Esophagus mucosa (tissue), 1 donor: ENCODE measurements around the gene TNFRSF8. TPM values are rescaled to one million over a fixed set of nuclear protein-coding genes. Genes with fewer than 3 reads are reported as not detected.
A peak's percentile ranks its signal among the peaks of the same experiment; 100 is the strongest.

ENCODE experiments used
- ATAC-seq: fragments of 200-7000 bp; cut with Tn5 transposase; one replicate; pipeline ENCODE4 v1.9.1; 2020
- total RNA-seq: library from RNA; stranded (reverse); gene quantifications from one replicate; pipeline ENCODE4 v1.2.4, GENCODE V29; 2023
- donor health status: DM: yes; HTN: yes; CAD: no.

Gene TNFRSF8
- total RNA-seq, 1 donor from 2014 or later = 0.12 TPM

GRCh38 chr1:12177156-12177998, 114.3 kb downstream of the TNFRSF8 start:
- ATAC-seq = no peak

GRCh38 chr1:12177999-12178441, 114.9 kb downstream of the TNFRSF8 start:
- peak; percentile 36 for ATAC-seq

DNA sequence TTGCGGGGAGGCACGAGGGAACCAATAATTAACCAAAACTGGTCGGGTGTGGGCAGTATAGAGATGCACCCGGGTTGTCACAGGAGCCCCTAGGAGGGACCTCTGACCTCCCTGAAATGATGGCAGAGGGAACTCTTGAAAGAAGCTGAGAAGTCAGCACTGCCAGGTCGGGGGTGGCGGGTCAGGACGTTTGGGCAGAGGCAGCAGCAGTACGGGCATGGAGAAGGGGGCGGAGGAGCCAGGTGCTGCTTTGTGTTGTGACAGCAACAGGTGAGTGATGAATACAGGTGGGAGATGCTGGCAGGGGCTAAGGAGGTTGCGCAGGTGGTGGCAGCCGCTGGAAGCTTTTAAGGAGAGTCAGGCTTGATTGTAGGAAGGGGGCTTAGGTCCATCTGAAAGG, 115.4 kb downstream of the TNFRSF8 start:
- no peak for ATAC-seq

DNA sequence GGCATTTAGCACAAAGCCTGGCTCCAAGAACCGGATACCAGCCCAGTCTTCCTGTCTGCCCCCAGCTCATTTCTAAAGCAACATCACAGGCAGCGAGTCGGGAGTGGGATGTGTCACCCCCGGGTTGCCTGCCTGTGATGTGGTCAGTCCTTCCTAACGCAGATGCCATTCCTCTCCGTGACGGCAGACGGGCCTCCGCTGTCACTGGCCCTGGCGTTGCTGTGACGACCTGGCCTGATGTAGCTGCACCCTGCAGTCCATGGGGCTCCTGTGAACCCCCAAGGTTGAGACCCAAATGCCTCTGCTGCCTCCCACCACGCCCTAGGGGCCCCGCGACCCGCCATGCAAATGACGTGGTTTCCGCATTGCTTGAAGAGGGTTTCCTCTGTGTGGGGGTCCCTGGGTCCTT, 116.0 kb downstream of the TNFRSF8 start:
- ATAC-seq = peak; percentile 39

DNA sequence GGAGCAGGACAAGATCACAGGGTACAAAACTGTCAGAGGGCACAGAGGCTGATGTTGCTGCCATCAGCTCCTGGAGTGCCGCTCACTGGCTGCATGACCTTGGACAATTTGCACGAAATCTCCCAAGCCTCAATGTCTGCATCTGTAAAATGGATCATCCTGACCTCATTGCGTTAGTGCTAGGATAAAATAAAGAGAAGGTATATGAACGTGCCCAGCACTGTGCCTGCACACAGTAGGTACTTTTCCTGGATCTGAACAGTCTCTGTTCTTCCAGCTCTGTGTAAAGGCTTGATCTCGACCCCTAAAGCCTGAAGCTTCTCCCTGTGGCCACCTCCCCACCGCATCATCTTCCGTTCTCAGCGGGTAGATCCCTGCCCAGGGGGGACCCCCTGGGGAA, 116.6 kb downstream of the TNFRSF8 start:
- no peak for ATAC-seq

DNA sequence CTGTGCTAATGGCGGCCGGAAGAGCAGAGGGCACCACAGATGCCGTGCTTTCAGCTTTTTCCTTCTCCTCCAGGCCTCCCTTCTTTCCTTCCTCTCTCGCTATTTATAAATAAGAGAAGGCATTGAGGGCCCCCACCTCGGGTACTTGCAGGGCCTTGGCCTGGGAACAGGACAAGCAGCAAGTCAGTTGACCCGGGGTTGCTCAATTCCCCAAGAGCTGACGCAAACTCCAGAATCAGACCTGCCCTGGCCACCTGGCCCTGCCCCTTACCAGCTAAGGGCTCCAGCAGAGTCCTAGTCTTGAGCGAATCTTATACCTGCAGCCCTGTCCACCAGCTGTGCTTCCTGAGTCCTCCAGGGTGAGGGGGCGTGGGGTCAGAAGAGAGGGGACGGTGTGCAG, 117.2 kb downstream of the TNFRSF8 start:
- no peak for ATAC-seq

DNA sequence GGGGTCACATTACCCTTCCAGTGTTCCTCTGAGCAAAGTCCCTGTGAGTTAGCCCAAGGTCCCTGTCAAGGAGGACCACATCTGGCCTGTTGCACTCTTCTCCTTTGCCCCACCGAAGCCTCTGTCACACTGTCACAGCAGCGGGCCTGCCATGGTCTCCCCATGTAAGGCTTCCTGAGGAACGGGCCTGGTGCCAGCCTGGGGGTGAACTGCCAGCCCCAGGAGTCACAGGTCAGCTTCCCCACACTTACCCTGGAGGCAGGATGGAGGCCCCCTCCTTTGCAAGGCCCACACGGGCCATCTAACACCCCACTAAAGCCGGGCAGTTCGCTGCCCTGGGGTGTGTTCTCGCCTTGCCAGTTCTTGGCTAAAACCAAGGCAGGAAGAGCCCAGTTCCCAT, 117.8 kb downstream of the TNFRSF8 start:
- ATAC-seq = no peak

GRCh38 chr1:12181568-12181967, 118.5 kb downstream of the TNFRSF8 start:
- ATAC-seq = no peak

- ATAC-seq = no peak
Observed at GRCh38 chr1:12182410-12182984, 119.4 kb downstream of the TNFRSF8 start.

GRCh38 chr1:12183095-12183794, 120.1 kb downstream of the TNFRSF8 start:
- no peak for ATAC-seq

DNA sequence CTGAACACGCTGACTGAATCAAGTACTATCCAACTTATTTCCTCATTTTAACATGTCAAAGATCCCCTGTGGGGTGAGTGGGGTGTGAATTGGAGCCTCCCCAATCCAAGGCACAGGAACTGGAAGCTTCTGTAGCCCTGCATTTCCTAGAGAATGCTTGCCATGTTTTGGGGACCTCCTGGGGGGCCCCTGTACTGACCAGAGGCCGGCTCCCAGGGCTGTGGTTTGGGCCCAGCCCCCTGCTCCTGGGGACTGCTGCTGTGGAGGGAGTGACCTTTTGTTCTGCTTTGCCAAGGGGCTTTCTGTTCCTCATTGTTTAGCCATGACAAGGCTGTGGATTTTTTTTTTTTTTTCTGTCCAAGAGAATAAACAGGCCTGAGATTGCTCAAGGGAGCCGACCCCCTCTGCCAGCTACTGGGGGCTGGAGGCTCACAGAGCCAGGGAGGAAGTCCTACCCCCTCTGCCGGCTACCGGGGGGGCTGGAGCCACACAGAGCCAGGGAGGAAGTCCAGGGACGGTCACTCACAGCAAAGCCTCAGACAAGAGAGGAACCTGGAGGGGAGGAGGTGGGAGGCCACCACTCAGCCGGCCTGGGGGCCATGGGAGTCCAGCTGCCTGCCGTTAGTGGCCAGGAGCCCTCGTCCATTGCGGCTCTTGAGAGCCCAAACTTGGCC, 121.0 kb downstream of the TNFRSF8 start:
- peak; percentile 57 for ATAC-seq

DNA sequence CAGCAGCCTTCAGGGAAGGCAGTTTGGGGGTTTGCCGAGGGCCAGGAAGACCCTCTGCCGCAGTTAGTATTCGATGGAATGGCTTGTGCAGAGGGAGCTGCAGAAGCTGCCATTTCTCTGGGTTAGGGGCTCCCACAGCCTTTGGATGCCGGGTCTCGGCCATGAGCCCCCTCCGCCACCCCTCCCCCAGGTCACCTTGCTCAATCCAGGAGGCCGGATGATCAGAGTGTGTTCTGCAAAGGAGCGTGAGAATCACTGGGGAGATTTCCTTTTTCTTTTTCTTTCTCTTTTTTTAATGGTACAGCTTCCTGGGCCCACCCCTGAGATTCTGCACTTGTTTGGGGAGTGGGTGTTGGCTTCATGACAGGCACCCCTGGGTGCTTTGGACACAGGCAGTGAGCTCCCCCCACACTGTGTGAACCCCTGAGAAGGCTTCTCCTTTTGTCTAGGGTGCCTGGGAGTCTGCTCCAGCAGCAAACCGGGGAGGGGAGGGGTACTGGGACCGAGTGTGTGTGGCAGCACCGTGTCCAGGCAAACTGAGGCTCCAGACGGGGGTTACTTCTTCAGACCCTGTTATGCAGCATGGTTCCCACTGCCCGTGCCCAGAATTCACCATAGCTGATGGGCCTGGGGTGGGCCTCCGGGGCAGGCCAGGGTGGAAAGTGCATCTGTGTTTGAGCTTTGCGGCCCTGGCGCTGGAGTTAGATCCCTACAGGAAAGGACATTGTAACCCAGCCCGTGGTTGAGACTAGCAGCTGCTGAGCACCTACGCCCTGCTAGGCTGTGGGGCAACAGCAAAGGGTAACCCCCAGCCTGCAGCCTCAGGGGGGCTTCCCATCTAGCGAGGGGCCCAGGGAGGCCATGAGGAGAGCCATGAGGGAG, 122.2 kb downstream of the TNFRSF8 start:
- no peak for ATAC-seq

DNA sequence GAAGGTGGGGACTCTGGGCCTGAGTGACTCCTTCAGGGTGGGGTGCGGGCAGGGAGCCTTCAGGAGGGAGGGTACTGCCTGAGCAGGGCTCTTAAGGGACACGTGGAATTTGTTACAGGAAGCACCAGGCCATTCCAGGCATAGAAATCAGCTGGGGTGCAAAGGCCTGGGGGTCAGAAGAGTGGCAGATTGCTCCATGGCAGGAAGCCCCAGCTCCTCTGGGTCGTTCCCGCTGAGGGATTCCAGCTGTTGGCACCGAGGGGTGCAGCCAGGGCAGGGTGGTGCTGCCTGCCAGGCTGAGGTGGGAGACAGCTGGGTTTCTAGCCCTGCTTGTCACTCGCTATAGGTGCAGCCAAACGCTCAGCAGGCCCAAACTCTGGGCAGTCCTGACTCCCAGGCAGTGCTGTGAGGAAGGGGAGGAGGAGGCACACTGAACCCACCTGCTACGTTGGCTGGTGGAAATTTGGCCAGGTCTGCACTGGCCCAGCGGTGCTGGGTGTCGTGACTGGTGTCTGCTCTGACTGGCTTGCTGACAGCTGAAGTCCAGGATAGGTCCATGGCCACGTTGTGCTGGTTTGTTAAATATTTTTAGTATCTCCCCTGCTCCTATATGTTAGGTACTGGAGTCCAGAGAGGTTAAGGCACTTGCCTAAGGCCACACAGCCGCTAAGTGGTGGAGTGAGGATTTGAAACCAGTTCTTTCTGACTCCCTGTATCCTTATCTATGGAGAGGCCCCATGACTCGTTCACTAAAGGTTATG, 123.0 kb downstream of the TNFRSF8 start:
- no peak for ATAC-seq

GRCh38 chr1:12186679-12186985, 123.5 kb downstream of the TNFRSF8 start:
- ATAC-seq = no peak

GRCh38 chr1:12188115-12188514, 125.0 kb downstream of the TNFRSF8 start:
- ATAC-seq = no peak

- ATAC-seq = no peak
Observed at GRCh38 chr1:12188657-12189327, 125.7 kb downstream of the TNFRSF8 start.

DNA sequence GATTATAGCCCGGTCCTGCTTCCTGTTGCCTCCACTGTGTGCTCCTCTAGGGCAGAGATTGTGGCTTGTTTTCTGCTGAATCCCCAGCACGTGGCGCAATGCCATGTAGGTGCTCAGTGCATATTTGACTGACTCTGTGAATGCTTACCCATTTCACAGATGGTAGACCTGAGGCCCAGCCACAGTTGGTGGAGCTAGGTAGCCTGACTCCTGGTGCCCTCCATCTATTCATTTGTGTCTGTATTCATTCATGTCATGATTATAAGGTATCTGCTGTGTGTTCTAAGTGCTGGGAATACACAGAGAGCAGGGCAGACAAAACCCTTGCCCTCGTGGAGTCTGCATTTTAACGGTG, 126.2 kb downstream of the TNFRSF8 start:
- ATAC-seq = no peak

DNA sequence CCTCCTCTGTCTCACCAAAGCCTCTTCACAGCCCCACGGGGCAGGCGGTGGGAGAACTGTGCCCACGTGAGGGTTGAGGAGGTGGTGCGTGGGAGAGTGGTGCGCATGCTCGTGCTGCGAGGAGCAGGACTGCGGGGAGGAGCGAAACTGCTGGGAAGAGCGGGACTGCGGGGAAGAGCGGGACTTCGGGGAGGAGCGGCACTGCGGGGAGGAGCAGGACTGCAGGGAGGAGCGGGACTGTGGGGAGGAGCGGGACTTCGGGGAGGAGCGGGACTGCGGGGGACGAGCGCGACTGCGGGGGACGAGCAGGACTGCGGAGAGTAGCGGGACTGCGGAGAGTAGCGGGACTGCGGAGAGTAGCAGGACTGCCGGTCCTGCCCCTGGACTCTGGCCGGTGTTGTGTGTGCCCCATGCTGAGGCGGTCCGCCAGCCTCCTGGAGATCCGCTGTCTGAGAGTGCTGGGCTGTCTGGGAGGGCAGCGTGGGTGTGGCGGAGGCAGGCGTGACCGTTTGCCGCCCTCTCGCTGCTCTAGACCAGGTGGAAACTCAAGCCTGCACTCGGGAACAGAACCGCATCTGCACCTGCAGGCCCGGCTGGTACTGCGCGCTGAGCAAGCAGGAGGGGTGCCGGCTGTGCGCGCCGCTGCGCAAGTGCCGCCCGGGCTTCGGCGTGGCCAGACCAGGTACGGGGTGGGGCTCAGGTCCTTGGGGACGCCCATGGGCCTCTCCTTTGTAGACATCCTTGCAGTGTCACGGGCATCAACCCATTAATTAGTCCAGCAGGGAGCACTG, 128.3 kb downstream of the TNFRSF8 start:
- peak; percentile 17 for ATAC-seq
